GM18517 (cell line): Measurements from ENCODE around the gene DLEC1.

Experiments used
- ATAC-seq: cut with Tn5 transposase; IDR thresholded peaks from one replicate; pipeline ENCODE4 v1.9.1; 2021; ENCODE audit warnings: mild to moderate bottlenecking, moderate library complexity; ENCODE audit not compliant: unreplicated experiment

DLEC1 gene

GRCh38 chr3:38002291-38002876 lies 36.6 kb upstream of the DLEC1 start:
- ATAC-seq: no peak

DNA sequence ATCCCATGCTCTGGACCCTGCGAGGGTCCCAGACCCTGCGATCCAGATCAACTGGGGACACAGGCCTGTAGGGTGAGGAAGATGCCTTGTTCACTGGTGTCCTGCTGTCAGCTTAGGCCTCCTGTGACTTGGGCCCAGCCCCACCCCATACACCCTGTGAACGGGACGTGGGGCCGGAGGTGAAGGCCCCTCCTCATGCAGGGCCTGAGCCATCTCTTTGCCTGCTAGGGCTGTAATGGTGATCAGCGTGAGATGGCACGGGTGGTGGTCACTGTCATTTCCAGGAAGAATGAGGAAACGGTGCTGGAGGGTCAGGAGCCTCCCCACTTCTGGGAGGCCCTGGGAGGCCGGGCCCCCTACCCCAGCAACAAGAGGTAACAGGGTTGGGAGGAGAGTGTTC lies 36.1 kb upstream of the DLEC1 start:
- ATAC-seq: no peak

DNA sequence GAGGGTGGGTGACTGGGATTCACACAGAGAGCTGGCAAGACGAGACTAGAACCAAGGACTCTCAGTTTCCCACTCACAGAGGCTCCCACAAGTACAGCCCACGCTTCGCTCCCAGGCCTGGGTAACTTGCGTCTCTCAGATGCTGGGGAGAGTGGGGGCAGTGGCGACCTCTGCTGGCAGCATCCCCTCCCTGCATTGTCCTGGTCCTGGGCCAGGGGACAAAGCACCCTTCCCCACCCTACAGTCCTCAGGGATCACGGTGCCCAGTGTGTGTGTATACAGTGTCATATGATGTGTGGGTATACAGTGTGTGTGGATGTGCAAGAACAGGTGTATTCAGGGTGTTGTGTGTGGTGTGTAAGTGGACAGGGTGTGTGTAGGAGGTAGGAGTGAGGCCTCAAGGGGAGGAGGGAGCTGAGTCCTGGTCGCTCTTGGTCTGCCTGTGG lies 35.6 kb upstream of the DLEC1 start:
- no peak for ATAC-seq

DNA sequence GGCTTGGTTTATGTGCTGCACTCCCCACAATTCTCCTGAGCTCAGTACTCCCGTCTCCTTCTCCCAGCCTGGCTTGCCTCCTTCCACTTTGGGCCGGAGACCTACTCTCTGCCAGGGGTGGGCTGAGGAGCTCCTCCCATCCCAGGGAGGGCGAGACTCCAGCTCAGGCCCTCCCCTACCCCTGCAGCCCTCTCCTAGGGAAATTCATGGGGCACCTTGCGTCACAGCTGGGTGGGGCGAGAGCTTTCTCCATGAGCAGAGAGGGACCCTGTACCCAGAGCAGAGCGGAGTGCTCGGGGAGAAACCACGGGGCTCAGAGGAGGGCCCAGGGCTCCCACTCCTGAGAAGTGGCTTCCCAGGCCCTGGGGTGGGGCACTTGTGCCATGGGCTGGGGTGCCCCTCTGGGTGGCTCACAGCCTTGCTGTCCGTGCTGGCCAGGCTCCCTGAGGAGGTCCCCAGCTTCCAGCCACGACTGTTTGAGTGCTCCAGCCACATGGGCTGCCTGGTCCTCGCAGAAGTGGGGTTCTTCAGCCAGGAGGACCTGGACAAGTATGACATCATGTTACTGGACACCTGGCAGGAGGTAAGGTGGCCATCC lies 35.1 kb upstream of the DLEC1 start:
- ATAC-seq: no peak

- ATAC-seq: no peak
These were observed 34.5 kb upstream of the DLEC1 start for GRCh38 chr3:38004415-38005075.

DNA sequence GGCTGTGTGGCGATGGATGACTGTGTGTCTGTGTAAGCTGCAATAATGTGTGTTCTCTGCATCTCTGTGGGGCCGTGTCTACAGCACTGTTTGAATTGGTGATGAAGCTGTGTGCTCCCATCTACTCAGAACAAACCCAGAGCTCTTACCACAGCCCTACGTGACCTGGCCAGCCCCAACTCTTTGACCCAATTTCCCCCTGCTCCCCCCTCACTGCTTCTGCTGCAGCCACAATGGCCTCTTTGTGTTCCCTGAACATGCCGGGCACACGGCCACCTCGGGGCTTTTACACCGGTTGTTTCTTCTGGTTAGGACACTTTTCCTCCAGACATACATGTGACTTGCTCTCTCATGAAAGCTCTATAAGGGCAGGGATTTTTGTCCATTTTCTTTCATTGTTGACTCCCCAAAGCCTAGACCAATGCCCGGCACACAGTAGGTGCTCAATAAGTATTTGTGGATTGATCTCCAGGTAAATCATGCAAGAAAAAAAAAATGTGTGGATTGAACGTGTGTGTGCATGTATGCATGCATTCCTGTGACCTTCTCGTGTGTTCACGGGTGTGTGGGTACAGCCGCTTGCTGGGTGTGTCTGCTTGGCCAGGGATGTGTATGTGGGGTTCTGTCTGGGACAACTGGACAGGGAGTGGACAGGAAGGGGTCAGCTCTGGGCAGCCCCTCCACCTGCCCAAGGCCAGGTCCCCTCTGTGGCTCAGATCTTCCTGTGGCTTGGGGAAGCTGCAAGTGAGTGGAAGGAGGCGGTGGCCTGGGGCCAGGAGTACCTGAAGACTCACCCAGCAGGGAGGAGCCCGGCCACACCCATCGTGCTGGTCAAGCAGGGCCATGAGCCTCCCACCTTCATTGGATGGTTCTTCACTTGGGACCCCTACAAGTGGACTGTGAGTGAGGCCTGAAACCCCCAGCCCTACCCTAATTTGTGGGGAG lies 33.7 kb upstream of the DLEC1 start:
- no peak for ATAC-seq

DNA sequence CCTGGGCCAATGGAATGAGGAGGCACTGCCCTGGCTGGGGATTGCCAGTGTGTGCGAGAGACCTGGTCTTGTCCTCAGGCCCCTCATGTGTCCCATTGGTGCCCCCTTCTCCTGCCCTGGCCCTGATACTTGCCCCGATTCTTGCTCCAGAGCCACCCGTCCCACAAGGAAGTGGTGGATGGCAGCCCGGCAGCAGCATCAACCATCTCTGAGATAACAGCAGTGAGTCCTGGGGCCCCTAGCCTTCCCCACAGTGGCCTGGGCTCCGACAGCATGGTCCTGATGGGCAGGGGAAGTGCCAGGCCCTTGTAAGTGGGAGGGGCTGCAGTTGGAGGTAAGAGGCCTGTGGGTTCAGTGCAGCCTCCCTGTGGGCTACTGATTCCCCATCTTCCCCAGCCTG lies 33.0 kb upstream of the DLEC1 start:
- no peak for ATAC-seq

GRCh38 chr3:38006445-38006995 lies 32.5 kb upstream of the DLEC1 start:
- ATAC-seq: no peak

- no peak for ATAC-seq
These were observed 31.3 kb upstream of the DLEC1 start for GRCh38 chr3:38007754-38008090.

- no peak for ATAC-seq
These were observed 30.8 kb upstream of the DLEC1 start for GRCh38 chr3:38008191-38008701.

DNA sequence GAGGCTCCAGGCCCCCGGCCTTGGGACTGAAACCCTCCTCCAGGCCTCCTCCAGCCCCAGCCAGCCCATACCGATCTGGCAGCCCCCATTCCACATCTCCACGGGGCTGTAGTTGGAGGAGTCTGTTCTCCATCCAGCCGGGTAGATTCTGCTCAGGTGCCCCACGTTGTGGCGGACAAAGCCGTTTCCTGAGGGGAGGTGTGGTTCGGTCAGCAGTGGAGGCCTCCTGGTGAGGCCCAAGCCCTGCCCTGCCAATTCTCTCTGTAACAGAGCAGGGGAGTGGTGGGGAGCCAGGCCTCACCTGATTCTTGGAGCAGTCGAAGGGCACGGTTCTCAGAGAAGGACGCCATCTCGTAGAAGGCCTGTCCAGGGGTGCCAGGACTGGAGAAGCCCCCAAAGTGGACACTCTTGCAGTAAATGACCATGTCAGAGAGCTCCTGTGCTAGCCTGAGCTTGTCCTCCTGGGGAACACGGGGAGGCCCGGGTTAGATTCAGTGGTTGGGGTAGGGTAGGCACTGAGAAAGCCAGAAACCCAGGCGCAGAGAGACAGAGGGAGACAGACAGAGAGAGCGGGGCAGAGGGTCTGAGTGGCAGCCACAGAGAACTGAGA lies 29.9 kb upstream of the DLEC1 start:
- ATAC-seq: no peak

GRCh38 chr3:38009807-38010591 lies 29.0 kb upstream of the DLEC1 start:
- ATAC-seq: no peak

- no peak for ATAC-seq
These were observed 27.9 kb upstream of the DLEC1 start for GRCh38 chr3:38011111-38011510.

GRCh38 chr3:38015485-38015884 lies 23.5 kb upstream of the DLEC1 start:
- ATAC-seq: no peak

DNA sequence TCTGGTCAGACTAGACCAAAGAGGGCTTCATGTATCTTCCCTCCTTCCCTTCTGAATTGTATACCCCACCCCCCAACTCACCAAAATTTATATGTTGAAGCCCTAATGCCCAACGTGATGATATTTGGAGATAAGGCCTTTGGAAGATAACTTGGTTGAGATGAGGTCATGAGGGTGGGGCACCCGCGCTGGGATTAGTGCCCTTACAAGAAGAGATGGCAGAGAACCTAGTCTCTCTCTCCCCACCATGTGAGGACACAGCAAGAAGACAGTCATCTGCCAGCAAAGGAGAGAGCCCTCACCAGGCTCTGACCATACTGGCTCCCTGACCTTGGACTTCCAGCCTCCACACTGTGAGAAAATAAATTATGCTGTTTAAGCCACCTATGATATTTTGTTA lies 23.0 kb upstream of the DLEC1 start:
- no peak for ATAC-seq

DNA sequence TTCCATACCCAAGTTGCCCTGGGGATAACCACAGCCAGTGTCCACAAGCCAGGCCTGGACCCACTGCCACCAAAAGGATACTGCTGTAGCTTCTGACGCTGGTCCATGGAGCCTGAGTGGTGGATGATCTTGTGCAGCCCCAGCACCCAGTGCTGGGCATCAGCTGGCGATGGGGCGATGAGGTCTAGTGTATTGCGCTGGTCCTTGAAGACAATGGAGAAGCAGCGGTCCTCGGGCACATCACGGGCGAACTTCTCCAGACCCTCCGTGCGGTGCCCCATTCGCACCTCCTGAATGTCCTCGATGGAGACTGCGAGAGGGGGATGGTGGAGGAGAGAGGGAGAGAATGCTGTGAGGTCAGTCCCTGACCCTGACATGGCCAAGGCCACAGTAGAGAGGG lies 22.6 kb upstream of the DLEC1 start:
- no peak for ATAC-seq

- no peak for ATAC-seq
These were observed 22.1 kb upstream of the DLEC1 start for GRCh38 chr3:38016847-38017444.

DNA sequence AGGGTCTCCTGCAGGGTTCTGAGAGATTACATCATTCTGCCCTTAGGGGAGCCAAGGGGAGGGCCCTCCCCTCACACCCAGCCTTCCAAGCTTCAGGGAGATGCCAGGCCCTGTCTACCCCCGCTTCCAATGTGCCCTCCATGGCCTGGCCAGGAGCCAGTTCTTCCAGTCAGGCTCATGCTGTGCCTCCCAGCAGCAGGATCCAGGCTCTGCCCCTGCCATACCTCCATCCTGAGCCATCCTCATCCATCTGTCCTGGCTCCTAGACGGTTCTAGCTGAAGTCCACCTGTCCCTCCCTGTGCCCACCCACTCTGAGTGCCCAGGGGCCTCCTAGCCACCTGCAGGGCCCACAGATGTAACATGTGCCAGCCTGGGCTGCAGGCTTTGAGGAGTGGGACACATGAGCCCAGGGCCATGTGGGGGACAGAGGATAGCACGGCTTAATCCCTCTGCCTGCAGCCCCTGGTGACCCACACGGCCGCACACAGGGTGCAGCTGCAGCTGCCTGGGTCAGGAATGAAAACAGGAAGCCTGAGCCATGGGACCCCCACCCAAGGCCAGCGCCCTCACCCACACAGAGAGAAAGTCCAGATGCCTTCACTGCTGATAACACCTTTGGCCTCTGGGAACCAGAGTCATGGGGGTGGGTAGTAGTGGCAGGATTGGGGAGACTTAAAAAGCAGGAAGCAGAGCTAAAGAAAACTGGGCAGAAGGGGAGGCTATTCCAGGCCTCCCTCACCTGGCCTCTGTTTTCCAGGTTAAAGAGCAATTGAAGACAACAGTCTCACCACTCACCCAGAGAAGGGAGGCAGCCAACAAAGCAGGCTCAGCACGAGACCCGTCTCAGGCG lies 21.3 kb upstream of the DLEC1 start:
- ATAC-seq: no peak
